Left lobe of liver (tissue), 2 donors: ENCODE data around the gene TM9SF2. TPM values are rescaled to one million over a fixed set of nuclear protein-coding genes. Genes with fewer than 3 reads are reported as not detected.
A peak's percentile ranks its signal among the peaks of the same experiment; 100 is the strongest.
"Not testable (repeated sequence)": the region's sequence is repeated elsewhere in the genome, so short reads cannot be mapped to it uniquely, and the experiment has no call there.

Experiments
- ATAC-seq: fragments of 200-7000 bp; cut with Tn5 transposase; one replicate; pipeline ENCODE4 v1.9.1; 2020; ENCODE audit warnings: mild to moderate bottlenecking, moderate library complexity
- DNase-seq: peaks from one replicate; pipeline ENCODE4 v3.0.0-alpha.2; 2020; ENCODE audit warnings: low spot score
- total RNA-seq: library from RNA; stranded (reverse); gene quantifications from one replicate; pipeline ENCODE4 v1.2.1, GENCODE V29; 2021
- donor health status: DM: no; HTN: no; CAD: no; lungs with moderate emphysema.
- donor health status: DM: no; HTN: yes; CAD: no.

Gene TM9SF2
- total RNA-seq, 1 donor from 2014 or later, result 90.8 TPM

DNA sequence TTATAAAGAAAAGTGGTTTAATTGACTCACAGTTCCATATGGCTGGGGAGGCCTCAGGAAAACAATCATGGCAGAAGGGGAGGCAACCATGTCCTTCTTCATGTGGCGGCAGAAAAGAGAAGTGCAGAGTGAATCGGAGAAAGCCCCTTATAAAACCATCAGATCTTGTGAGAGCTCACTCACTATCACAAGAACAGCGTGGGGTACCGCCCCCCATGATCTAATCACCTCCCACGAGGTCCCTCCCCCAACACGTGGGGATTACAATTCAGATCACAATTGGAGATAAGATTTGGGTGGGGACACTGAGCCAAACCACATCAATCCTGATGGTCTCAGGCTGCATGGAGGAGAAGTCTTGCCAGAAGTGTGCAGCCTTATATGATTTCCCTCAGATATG lies 26.0 kb downstream of the TM9SF2 start:
- DNase-seq, result no peak
- no peak for ATAC-seq

DNA sequence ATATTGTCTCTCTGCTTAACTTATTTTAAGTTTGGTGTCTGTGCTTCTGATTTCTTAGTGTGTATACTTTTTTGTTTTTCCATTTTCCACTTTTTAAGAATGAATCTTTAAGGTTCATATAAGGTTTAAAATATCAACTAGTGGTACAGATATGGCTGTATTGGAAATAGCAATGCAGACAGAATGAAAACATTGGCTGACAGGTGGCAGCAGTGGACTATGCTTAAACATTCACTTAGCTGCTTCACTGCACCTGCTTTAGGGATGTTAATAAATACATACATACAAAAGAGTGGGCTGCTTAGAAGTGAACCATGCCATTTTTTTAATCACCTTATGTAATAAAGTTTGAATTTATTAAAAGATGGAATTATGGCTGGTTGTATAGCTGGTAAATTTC lies 27.3 kb downstream of the TM9SF2 start:
- ATAC-seq, result peak; percentile 66

DNA sequence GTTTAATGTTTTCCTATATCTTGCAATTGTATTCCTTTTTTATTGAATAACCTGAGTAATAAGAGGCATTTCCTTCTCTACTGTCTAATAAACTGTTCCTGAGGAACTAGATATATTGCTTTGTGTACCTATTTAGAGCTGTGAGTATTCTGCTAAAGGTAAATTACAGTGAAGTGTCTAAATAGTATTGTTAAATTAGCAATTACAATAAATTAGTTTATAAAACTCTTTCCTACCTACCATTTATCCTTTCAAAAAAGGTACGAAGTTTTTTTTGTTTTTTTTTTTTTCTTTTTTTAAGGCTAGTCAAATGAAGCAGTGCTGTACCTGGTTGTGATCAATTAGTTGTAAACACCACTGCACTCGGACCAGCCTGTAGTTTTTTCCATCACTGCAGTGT lies 34.8 kb downstream of the TM9SF2 start:
- ATAC-seq (no peak), DNase-seq (no peak)

More for the DNA sequence above, 27.3 kb downstream of the TM9SF2 start:
- no peak for DNase-seq

DNA sequence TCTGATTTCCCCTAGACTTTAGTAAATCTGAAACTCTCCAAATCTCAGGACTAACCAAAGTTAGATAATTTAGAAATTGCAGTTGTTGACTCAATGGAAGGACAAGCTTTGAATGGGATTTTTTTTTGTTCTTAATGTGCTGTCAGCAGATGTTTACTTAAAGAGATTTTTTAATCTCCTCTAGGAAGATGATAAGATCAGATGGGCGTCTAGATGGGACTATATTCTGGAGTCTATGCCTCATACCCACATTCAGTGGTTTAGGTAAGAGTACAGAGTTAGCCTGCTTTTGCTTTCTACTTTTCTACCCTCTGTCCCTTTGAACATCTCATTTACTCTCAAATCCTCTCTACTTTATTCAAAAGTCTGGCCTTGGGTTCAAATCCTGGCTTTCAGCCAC lies 39.3 kb downstream of the TM9SF2 start:
- DNase-seq (no peak), ATAC-seq (no peak)

DNA sequence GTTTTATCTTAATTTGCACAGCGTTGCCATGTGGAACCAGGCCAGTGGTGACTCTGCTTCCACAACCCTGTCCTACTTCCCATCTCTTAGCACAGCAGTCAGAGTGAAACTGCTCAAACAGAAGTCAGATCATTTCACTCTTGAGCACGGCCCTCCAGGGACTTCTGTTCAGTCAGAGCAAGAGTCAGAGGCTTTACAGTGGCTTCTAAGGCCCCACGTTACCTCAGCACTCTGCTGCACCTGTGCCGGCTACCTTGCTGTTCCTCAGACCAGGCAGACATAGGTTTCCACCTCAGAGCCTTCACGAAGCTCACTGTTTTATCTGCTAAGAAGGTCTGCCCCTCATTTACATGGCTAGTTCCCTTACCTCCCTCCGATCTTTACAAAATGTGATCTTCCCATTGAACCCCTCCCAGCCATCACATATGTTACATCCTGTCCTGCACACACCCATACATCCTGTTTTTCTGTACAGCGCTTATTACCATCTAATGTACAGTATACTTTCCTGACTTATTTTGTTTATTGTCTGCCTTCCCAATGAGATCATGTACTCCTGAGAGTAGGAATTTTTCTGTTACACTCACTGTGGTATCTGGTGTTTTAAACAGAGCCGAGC lies 41.6 kb downstream of the TM9SF2 start:
- ATAC-seq, result peak; percentile 55

DNA sequence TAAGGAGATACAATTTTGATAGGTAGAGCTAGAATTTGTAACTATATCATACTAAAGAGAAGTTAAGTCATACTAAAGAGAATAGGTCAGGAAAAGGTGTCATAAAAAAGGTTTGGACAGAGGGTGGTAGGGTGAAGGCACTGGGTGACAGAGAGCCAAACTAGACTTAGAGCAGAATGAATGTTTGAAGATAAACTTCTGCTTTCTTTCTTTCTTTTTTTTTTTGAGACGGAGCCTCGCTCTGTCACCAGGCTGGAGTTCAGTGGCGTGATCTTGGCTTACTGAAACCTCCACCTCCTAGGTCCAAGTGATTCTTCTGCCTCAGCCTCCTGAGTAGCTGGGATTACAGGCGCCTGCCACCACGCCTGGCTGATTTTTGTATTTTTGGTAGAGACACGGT lies 44.1 kb downstream of the TM9SF2 start:
- no peak for ATAC-seq
- DNase-seq, result no peak

More for the DNA sequence above, 41.6 kb downstream of the TM9SF2 start:
- DNase-seq, result no peak

DNA sequence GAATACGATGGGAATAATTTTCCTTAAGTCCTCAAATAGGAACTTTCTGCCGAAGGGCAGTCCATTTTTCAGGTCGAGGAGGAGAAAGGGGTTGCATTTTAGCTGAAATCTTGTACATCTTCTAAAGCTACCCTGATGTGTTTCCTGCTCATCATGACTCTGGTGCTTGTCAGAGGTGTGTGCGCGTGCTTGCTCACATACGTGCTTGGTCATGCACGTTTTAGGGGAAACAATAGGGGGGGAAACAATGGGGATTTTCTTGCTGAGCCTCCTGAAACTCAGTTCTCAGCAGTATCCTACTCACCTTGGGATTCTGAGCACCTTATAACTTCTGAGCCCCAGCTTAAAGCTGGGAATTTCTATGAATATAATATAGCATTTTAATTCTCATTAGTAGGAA lies 44.7 kb downstream of the TM9SF2 start:
- ATAC-seq (no peak), DNase-seq (no peak)

DNA sequence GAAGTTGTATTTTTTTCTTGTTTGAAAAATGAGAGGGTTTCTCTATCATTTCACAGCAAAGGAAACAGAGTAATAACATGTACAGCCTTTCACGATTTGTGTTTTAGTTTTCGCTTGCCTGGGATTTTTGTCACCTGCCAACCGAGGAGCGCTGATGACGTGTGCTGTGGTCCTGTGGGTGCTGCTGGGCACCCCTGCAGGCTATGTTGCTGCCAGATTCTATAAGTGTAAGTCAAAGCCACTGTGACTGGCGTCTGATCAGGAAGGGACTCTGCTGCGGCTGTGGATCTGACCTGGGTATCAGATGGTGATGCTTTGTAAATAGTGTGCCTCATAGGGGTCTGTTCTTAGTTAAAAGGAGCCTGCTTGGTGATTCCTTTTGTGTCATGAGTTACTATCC lies 45.6 kb downstream of the TM9SF2 start:
- ATAC-seq (no peak), DNase-seq (no peak)

DNA sequence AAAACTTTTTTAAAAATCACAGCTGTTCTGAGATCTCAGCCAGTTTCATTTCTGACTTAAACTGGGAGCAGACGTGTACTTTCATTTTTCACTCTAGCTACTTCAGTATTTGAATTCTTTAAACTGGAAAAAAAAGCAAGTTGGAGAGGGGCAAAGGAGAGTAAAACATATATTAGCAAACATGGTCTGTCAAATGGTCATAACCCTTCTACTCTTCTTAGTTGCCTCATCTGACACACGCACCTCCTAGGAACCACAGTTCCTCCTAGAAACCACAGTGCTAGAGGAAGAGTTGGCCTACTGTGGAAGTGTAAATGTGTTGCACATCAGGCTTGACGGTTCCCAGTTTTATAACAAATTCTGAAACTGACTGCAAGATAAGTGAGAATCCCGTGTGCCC lies 47.2 kb downstream of the TM9SF2 start:
- ATAC-seq, result peak; percentile 66

DNA sequence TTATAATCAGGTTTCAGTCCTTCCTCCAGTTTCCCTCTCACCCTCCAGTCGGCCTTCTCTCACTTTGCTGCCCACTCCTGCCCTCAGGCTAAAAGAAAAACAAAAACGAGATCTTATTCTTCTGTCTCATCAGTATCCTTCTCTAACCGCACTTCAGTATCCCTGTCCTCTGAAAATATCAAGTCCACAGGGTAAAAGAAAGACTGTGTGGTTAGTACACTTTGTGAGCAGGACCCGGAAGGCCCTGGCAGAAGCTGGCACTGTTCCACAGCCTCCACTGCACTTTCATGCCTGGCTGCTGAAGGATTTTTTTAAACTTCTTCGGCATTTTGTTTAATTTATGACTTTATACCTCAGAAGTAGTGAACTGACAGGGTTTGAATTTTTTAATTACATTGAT lies 51.8 kb downstream of the TM9SF2 start:
- ATAC-seq, result no peak

More for the DNA sequence above, 47.2 kb downstream of the TM9SF2 start:
- no peak for DNase-seq

DNA sequence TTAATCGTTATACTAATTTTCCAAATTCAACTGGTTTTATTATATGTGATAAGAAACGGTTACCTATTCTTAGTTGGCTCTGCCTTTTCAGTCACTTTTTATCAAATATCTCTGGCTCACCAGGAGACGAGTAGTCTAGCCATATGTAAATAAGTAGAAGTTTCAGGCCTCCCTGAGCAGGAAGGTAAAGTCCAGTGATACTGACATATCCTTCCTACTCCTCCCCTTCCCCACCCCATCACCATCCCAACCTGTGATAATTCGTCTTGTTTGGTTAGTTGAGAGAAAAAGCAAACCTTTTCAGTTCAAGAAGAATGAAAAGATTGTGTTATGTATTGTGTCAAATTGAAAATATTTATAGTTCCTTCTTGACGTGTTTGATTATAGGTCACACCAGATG lies 53.9 kb downstream of the TM9SF2 start:
- DNase-seq, result no peak

More for the DNA sequence above, 51.8 kb downstream of the TM9SF2 start:
- no peak for DNase-seq

DNA sequence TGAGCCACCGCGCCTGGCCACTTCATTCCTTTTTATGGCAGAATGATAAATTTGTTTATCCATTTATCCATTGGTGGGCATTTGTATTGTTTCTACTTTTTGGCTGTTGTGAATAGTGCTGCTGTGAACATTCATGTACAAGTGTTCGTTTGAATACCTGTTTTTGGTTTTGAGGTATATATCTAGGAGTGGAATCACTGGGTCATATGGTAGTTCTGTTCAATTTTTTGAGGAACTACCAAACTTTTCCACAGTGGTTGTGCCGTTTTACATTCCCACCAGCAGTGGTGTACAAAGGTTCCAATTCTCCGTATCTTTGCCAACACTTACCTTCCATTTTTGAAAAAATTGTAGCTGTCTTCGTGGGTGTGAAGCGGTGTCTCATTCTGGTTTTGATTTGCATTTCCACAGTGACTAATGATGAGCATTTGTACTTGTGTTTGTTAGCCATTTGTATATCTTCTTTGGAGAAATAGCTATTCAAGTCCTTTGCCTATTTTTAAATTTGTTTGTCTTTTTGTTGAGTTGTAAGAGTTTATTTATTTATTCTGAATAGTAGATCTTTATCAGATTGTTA lies 55.7 kb downstream of the TM9SF2 start:
- no peak for DNase-seq
- ATAC-seq, result no peak

More for the DNA sequence above, 53.9 kb downstream of the TM9SF2 start:
- ATAC-seq, result no peak

DNA sequence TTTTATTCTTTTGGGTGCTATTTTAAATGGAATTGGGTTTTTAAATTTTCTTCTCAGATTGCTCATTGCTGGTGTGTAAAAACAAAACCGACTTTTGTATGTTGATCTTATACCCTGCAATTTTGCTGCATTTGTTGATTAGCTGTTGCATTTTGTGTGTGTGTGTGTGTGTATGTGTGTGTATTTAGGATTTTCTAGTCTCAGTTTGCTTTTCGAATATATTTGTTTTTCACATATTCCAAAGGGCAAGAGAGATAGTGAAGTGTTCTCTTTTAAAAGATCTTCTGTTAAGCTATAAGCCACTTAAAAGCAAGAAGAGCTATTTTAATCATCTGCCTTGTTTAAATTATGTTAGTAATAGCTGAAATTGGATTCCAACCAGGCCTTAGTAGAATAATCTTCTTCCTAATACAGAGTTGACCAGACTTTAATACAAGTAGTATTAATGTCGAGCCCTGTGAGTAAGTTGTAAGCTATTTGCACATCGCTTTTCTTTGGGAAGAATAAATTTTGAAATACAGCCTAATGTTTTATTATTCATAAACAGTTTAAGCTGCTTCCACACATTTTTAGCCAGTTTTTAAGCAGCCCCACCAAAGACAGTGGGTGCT lies 57.4 kb downstream of the TM9SF2 start:
- peak; percentile 70 for ATAC-seq

DNA sequence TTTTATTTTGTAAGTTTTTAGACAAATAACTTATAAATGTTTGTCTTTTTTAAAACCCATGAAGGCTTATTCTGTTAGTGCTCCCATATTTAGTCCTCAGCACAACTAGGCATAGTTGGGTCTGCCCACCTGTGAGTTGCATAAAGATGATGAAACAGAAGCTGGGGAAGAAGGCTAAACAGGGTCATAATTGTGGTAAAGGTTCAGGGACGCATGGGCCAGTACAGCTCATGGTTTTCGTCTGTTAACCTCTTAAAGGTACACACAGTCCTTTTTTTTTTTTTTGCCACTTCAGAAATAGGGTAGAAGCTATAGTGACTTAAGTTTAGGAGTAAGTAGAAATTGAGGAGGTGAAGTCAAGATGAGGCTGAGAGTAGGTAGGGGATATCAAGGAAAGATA lies 58.3 kb downstream of the TM9SF2 start:
- ATAC-seq (peak; percentile 90), DNase-seq (peak; percentile 74)

More for the DNA sequence above, 57.4 kb downstream of the TM9SF2 start:
- no peak for DNase-seq

DNA sequence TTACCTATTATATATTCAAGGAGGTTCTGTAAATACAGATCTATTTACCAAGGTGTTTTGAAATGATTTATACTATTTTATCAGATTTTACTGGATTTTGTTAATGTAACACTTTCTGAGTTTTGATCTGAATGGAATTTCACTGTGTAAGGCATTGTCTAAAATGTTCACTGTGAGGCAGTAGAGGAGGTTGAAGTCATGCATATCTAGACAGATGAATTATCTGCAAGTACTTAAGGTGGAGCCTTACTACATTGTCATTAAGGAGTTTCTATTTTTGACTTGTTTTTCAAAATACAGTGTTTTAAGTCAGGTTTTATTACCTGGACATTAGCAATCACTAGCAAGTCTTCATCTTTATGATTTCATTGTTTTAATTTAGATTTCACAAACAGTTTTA lies 62.1 kb downstream of the TM9SF2 start:
- no peak for ATAC-seq
- DNase-seq, result no peak

DNA sequence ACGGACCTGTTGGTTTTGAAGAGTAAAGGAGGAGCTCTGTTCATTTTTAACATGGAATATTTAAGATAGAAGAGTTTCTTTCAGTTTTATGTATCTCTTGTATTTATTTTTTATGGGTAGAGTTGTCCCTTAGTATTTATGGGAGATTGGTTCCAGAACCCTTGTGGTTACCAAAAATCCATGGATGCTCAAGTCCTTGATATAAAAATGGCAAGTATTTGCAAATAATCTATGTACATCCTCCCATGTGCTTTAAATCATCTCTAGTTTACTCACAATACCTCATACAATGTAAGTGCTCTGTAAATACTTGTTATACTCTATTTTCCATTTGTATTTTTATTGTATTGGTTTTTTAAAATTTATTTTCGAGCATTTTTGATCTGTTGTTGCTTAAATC lies 63.1 kb downstream of the TM9SF2 start:
- DNase-seq, result no peak
- ATAC-seq, result no peak

DNA sequence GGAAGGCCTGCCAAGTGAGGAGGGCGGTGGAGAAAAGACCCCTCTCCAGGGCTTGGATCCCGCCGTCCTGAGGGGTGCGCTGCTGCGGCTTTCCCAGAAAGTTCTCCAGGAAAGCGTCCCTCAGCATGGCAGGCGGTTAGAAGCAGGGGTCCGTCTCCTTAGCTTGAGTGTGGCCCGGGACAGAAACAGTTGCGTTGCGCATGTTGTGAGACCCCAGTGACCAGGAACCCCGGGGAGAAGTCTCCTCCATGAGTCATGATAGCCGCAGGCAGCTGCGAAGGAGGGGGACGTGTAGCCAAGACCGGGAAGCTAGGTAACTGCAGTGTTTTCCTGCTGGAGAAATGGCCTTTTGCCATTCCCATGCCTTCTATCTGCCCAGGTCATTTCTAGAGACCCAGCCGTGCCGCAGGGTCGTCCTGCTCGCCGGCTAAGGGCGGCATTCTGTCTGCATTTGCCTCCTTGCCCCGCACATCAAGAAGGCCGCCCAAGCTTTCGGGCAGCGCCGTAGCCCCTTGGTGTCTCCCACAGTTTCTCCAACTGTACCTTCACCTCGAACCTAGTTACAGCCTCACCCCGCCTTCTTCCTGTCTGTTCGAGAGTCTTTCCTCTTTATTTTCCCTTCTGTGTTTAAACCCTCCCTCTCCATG lies 64.3 kb downstream of the TM9SF2 start:
- DNase-seq, result no peak
- ATAC-seq, result peak; percentile 43

DNA sequence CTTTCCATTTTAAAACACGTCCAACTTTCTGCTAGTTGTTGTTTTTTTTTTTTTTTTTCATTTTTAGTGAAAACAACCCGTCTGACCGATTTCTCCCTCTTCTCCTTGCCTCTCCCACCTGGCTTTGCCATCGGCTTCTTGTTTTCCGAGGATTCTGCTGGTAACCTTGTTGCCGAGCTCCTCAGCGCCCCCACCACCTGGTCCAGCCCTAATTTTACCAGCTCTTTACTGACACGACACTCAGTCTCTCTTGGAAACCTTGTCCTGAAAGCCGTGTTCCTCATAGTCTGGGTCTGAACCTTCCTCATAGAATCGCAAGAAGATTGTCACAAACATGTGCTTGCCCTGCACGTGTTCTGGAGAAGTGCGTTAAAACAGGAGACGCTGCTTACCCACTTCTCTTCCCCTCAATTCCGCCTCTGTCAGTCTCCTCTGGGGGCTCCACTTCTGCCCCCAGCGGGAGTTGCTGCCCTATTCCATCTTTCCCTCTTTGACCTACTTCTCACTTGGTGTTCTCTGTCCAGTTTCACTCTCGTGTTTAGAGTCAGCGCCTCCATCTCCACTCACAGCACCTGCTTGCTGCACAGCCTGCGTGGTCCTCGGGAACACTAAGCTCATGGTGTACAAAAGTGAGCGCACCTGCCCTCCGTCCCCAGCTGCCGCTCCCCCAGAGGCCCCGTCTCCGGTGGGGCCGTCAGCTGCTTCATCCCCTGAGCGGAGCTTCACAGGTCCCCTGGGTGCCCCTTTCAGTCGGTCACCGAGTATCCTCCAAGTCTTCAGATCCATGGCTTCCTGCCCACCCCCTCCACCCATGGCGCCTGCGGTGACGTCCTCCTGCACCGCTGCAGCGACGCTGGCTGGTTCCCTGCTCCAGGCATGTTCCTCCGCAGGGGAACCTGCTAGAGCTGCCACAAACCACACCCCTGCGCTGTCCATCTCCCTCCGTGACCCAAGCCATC lies 65.1 kb downstream of the TM9SF2 start:
- ATAC-seq, result peak; percentile 65
- DNase-seq, result no peak

DNA sequence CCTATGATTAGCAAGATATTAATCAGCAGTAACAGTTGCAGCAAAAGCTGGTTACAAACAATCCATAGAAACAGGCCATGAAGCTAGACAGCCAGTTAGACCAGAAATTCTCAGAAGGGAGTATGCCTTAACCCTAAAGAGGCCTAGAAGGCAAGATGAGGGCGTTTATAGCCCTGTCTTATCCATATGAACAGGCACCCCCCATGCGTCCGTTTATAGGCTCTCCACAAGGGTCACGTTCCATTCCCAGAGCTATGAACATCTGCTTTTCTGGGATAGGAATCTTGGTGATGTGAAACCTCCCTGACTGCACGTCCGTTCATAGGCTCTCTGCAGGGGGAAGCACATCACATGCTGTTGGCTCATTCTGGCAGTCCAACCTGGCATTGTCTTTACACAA lies 67.6 kb downstream of the TM9SF2 start:
- DNase-seq, ATAC-seq: not testable (repeated sequence)

DNA sequence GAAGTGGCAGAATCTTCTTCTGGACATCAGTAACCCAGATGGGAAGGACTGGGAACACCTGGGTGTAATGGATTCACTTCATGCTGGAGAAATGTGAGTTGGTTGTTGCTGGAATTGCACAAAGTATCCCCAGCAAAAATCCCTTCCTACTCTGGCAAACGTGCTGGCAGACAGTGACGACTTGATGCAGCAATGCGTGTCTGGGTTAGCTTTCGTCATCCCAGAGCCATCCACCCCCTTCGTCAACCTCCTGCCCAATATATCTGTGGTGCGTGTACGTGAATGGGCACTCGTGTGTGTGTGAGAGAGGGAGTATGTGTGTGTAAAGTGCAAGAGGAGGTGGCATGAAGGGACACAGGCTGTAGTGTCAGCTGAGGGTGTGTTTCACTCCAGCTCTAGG lies 70.9 kb downstream of the TM9SF2 start:
- no peak for ATAC-seq
- no peak for DNase-seq

DNA sequence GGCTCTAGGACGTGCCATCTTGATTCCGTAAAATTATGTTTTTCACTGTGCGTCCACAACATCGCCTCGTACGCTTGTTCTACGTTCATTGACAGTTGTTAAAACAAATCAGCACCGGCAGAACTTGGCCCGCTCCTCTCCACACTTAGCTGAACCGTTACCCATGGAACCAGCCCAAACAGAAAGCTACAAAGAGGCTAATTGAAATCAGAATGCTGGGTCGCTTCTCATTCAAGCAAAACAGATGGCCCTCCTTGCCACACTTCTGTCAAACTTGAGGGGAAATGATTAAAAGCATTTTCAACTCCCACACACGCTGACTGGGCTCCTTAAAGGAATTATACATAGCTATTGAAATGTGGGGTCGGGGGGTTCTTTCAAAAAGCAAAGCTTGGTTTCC lies 71.6 kb downstream of the TM9SF2 start:
- no peak for DNase-seq
- no peak for ATAC-seq
